GF-D8 (cell line): Measurements from ENCODE around the gene AIRE.
"Not testable (repeated sequence)": the region's sequence is repeated elsewhere in the genome, so short reads cannot be mapped to it uniquely, and the experiment has no call there.

ENCODE experiments used
- DNase-seq: peaks from one replicate; lab custom pipeline; 2025; lab: John Stamatoyannopoulos, UW

The AIRE gene

GRCh38 chr21:44267655-44268142 lies 18.0 kb upstream of the AIRE start:
- no peak for DNase-seq

- no peak for DNase-seq
Measured at GRCh38 chr21:44269090-44269489, 16.6 kb upstream of the AIRE start.

DNA sequence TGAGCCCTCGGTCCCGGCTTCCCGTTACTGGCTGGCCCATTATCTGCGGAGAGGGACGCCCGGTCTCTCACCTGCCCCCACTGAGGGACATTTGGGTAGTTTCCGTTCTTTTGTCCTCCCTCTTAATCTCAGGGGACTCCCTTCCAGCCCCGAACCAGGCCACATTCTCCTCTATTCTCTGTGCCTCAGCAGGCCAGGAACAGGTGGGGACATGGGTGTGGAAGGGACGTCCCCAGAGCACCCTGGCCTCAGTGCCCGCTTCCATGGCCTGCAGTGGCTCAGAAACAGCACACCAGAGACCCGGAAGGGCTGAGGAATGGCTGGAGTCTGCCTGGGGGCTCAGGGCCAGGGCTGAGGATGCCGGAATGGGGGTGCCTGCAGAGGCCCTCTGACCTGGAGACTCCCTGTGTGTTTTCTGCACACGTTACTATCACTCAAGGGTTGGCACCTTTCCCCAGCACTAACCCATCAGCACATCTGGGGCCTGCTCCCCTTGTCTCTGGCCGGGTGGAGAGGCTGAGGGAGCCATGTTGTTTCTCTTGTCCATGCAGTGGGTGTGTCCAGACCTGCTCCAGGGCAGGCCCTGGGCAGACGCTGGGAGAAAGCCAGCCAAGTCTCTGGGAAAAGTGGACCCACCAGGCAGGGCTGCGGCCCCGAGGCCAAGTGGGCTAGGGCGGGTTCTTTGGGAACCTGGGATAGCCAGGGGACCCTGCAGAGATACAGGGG lies 14.0 kb upstream of the AIRE start:
- no peak for DNase-seq

DNA sequence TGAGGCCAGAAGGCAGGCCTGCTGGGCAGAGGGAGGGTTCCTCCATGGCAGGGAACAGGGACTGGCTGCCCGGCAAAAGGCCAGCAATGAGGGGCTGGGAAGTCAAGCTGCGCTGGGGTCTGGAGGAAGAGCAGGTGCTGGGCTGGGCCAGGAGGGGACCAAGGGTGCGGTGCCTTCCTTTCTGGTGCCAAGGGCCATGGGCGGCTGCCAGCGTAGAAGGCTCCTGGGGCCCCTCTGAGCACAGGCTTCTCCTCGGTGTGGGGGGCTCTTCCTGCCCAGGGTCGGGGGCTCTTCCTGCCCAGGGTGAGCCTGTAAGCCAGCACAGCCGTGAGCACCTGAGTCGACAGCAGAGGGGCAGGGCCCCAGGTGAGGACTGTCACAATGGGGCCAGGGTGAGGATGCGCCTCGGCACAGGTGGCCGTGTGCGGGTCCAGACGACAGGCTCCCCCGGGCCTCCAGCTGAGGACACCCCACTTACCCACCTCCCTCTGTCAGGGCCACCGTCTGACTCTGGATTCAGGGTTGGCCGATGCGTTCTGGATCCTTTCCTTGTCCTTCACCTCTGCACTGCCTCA lies 13.3 kb upstream of the AIRE start:
- DNase-seq, result no peak

GRCh38 chr21:44273046-44273445 lies 12.6 kb upstream of the AIRE start:
- no peak for DNase-seq

GRCh38 chr21:44275041-44275440 lies 10.6 kb upstream of the AIRE start:
- DNase-seq, result no peak

- no peak for DNase-seq
Measured at GRCh38 chr21:44279354-44280260, 6.1 kb upstream of the AIRE start.

- no peak for DNase-seq
Measured at GRCh38 chr21:44281801-44282200, 3.9 kb upstream of the AIRE start.

- DNase-seq, result no peak
Measured at GRCh38 chr21:44282370-44282769, 3.3 kb upstream of the AIRE start.

DNA sequence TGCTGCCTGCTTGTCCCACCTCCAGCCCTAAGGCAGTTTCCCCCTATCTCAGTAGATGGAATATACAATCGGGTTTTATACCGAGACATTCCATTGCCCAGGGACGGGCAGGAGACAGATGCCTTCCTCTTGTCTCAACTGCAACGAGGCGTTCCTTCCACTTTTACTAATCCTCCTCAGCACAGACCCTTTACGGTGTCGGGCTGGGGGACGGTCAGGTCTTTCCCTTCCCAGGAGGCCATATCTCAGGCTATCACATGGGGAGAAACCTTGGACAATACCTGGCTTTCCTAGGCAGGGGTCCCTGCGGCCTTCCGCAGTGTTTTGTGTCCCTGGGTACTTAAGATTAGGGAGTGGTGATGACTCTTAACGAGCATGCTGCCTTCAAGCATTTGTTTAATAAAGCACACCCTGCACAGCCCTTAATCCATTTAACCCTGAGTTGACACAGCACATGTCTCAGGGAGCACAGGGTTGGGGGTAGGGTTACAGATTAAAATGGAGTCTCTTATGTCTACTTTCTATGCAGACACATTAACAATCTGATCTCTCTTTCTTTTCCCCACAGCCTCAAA lies 2.4 kb upstream of the AIRE start:
- DNase-seq, result not testable (repeated sequence)

GRCh38 chr21:44283948-44284347 lies 1.7 kb upstream of the AIRE start:
- DNase-seq, result no peak

- DNase-seq, result no peak
Measured at GRCh38 chr21:44286086-44286715, 525 bp downstream of the AIRE start.

- DNase-seq, result no peak
Measured at GRCh38 chr21:44286716-44287632, 1.3 kb downstream of the AIRE start.

GRCh38 chr21:44288251-44289110 lies 2.8 kb downstream of the AIRE start:
- no peak for DNase-seq

- DNase-seq, result no peak
Measured at GRCh38 chr21:44289381-44290010, 3.8 kb downstream of the AIRE start.

- no peak for DNase-seq
Measured at GRCh38 chr21:44290327-44291077, 4.8 kb downstream of the AIRE start.

GRCh38 chr21:44291078-44291935 lies 5.6 kb downstream of the AIRE start:
- DNase-seq, result no peak
